ENCODE results near the gene LMO1.

The LMO1 gene

GRCh38 chr11:8237453-8237852 is 26.2 kb downstream of the LMO1 start:
- H3K27ac ChIP-seq (replicated peaks), result no peak overlapping the region
- H3K4me3 ChIP-seq (replicated peaks; ENCODE audit: insufficient read depth, low read length), result no peak overlapping the region
- DNase-seq (ENCODE audit: low read depth in 1 of 2, low spot score in 1 of 2), result no peak
- TF ChIP-seq POLR2AphosphoS5 (IDR thresholded peaks at IDR 0.05; ENCODE audit: low read depth), result no peak
- TF ChIP-seq, protein P1, sequence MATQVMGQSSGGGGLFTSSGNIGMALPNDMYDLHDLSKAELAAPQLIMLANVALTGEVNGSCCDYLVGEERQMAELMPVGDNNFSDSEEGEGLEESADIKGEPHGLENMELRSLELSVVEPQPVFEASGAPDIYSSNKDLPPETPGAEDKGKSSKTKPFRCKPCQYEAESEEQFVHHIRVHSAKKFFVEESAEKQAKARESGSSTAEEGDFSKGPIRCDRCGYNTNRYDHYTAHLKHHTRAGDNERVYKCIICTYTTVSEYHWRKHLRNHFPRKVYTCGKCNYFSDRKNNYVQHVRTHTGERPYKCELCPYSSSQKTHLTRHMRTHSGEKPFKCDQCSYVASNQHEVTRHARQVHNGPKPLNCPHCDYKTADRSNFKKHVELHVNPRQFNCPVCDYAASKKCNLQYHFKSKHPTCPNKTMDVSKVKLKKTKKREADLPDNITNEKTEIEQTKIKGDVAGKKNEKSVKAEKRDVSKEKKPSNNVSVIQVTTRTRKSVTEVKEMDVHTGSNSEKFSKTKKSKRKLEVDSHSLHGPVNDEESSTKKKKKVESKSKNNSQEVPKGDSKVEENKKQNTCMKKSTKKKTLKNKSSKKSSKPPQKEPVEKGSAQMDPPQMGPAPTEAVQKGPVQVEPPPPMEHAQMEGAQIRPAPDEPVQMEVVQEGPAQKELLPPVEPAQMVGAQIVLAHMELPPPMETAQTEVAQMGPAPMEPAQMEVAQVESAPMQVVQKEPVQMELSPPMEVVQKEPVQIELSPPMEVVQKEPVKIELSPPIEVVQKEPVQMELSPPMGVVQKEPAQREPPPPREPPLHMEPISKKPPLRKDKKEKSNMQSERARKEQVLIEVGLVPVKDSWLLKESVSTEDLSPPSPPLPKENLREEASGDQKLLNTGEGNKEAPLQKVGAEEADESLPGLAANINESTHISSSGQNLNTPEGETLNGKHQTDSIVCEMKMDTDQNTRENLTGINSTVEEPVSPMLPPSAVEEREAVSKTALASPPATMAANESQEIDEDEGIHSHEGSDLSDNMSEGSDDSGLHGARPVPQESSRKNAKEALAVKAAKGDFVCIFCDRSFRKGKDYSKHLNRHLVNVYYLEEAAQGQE (IDR thresholded peaks at IDR 0.05; ENCODE audit: insufficient replicate concordance, low read depth), result no peak
- TF ChIP-seq, protein P2, sequence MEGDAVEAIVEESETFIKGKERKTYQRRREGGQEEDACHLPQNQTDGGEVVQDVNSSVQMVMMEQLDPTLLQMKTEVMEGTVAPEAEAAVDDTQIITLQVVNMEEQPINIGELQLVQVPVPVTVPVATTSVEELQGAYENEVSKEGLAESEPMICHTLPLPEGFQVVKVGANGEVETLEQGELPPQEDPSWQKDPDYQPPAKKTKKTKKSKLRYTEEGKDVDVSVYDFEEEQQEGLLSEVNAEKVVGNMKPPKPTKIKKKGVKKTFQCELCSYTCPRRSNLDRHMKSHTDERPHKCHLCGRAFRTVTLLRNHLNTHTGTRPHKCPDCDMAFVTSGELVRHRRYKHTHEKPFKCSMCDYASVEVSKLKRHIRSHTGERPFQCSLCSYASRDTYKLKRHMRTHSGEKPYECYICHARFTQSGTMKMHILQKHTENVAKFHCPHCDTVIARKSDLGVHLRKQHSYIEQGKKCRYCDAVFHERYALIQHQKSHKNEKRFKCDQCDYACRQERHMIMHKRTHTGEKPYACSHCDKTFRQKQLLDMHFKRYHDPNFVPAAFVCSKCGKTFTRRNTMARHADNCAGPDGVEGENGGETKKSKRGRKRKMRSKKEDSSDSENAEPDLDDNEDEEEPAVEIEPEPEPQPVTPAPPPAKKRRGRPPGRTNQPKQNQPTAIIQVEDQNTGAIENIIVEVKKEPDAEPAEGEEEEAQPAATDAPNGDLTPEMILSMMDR (IDR thresholded peaks at IDR 0.05; ENCODE audit: insufficient read depth, low read length), result no peak
- no peak for TF ChIP-seq SPI1 (IDR thresholded peaks at IDR 0.05; ENCODE audit: borderline replicate concordance, low read depth)
- no peak for TF ChIP-seq GABPA (IDR thresholded peaks at IDR 0.05; ENCODE audit: low read depth)
- no peaks in the 10 kb centered on the region for H3K27me3 ChIP-seq (ENCODE audit: insufficient read depth, poor library complexity, severe bottlenecking)

DNA sequence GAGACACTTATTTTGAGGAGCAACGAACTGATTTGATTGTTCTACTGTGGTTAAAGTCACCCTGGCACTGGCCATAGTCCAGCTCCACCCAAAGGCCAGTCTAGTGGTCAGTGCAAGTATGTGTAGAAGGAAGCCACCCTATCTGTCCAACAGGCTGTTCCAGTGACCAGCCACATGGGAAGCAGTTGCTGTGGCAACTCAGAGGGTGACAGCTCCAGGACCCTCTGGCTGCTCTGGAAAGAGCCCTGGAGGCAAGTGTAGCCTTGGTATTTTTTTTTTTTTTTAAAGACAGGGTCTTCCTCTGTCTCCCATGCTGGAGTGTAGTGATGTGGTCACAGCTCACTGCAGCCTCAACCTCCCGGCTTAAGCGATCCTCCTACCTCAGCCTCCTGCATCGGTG is 27.8 kb downstream of the LMO1 start:
- no peaks in the 10 kb centered on the region for H3K27me3 ChIP-seq (ENCODE audit: insufficient read depth, poor library complexity, severe bottlenecking)
- no peak for DNase-seq (ENCODE audit: low read depth in 1 of 2, low spot score in 1 of 2)
- H3K27ac ChIP-seq (replicated peaks), result no peak overlapping the region
- TF ChIP-seq SPI1 (IDR thresholded peaks at IDR 0.05; ENCODE audit: borderline replicate concordance, low read depth) (no peak), GABPA (IDR thresholded peaks at IDR 0.05; ENCODE audit: low read depth) (no peak), POLR2AphosphoS5 (IDR thresholded peaks at IDR 0.05; ENCODE audit: low read depth) (no peak)
- TF ChIP-seq, protein P2 (IDR thresholded peaks at IDR 0.05; ENCODE audit: insufficient read depth, low read length), result no peak
- TF ChIP-seq, protein P1 (IDR thresholded peaks at IDR 0.05; ENCODE audit: insufficient replicate concordance, low read depth), result no peak
- H3K4me3 ChIP-seq (replicated peaks; ENCODE audit: insufficient read depth, low read length), result no peak overlapping the region

DNA sequence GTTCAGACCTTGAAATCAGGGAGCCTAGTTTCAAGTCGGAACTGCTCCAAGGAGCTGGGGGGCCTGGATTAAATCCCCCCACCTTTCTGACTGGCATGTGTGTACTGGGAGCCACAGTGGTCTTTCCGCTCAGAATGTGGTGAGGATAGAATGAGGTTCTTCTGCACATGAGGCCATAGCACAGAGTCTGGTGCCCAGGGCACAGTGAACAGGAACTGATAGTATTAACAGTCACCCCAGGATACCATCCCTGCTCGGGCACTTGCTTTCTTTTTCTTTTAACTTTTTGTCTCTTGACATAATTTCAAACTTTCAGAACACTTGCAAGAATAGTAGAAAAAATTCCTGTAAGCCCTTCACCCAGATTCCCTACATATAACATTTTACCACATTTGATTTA is 28.8 kb downstream of the LMO1 start:
- Histone ChIP-seq H3K4me3 (replicated peaks; ENCODE audit: insufficient read depth, low read length) (no peak overlapping the region), H3K27ac (replicated peaks) (no peak overlapping the region), H3K27me3 (ENCODE audit: insufficient read depth, poor library complexity, severe bottlenecking) (no peaks in the 10 kb centered on the region)
- TF ChIP-seq SPI1 (IDR thresholded peaks at IDR 0.05; ENCODE audit: borderline replicate concordance, low read depth) (no peak), POLR2AphosphoS5 (IDR thresholded peaks at IDR 0.05; ENCODE audit: low read depth) (no peak), GABPA (IDR thresholded peaks at IDR 0.05; ENCODE audit: low read depth) (no peak)
- TF ChIP-seq, protein P2 (IDR thresholded peaks at IDR 0.05; ENCODE audit: insufficient read depth, low read length), result no peak
- TF ChIP-seq, protein P1 (IDR thresholded peaks at IDR 0.05; ENCODE audit: insufficient replicate concordance, low read depth), result no peak
- DNase-seq (ENCODE audit: low read depth in 1 of 2, low spot score in 1 of 2), result no peak

All from HL-60 (cell line).